Measurements from ENCODE around the gene CAMTA1. TPM values are rescaled to one million over a fixed set of nuclear protein-coding genes. Genes with fewer than 3 reads are reported as not detected.
A peak's percentile ranks its signal among the peaks of the same experiment; 100 is the strongest.

Gene CAMTA1
- total RNA-seq, 1 donor from 2014 or later: 47.9 TPM

DNA sequence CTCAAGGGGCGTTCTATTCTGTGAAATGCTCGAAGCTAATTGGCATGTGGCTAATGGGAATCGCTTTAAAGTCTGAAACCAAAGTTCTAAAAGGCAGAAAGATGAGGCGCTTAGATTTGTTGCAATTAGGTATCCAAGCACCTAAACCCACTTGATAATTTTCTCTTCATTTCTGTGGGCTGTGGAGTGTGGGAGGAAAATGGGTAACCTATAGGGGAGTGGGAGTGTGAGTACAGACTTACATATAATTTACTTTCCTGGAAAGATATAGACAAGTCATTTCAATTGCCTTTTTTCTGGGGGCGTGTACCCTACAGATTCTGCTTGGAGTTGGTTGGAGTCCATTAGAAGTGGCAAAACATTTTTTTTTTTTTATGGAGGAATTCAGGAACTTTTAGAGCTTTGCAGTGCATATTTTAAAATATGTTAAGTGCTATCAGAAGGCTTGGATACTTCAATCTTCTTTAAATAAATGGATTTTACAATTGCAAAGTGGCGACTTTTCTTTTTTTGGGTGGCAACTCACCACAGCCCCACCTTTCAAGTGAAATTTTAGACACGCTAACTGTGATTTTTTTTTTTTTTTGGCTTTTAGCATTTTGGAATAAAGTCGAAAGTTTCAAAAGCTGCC lies 254.5 kb downstream of the CAMTA1 start:
- intact Hi-C loops (cut with DNase I): loop anchor here (10.0 kb wide), 1 partner anchor 605 kb away; no protein-coding TSS in a partner anchor
- H3K27ac ChIP-seq: no peak overlapping the region

DNA sequence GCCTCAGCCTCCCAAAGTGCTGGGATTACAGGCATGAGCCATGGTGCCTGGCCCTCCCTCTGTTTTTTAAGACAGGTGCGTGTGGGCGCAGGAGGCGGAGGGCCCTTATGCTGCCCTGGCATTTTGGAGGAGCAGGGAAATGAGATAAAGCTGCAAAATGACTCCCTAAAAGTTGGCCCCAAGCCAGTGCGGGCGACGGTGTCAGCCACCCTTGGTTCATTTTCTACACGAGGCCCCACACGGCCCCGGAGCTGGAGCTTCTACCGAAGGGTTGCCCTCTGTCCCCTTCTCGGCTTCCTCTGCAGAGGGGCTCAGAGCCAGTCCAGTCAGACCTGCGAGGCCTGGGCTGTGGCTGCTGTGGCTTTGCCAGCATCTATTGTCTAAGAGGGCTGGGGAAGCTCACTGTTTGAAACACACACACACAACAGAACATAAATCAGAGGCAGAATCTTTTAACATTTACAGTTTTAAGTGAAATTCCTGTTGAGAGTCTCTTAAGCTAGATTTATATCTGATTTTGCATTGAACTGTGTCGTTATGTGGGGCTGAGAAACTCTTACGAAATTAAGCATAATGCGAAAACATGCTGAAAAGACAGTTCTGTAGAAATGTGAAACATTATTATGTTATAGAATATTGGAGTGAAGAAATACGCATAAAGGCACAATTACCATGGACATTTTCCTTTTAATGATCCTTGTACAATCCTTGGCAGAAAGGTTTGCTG lies 255.9 kb downstream of the CAMTA1 start:
- TF ChIP-seq, protein P1, sequence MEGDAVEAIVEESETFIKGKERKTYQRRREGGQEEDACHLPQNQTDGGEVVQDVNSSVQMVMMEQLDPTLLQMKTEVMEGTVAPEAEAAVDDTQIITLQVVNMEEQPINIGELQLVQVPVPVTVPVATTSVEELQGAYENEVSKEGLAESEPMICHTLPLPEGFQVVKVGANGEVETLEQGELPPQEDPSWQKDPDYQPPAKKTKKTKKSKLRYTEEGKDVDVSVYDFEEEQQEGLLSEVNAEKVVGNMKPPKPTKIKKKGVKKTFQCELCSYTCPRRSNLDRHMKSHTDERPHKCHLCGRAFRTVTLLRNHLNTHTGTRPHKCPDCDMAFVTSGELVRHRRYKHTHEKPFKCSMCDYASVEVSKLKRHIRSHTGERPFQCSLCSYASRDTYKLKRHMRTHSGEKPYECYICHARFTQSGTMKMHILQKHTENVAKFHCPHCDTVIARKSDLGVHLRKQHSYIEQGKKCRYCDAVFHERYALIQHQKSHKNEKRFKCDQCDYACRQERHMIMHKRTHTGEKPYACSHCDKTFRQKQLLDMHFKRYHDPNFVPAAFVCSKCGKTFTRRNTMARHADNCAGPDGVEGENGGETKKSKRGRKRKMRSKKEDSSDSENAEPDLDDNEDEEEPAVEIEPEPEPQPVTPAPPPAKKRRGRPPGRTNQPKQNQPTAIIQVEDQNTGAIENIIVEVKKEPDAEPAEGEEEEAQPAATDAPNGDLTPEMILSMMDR (IDR thresholded peaks at IDR 0.05): no peak
- Histone ChIP-seq H3K4me1 (no peaks in the 10 kb centered on the region), H3K27ac (no peak overlapping the region), H3K4me3 (no peak overlapping the region), H3K36me3 (no peaks in the 10 kb centered on the region), H3K27me3 (ENCODE audit: low read depth) (peaks cover 33% of the 10 kb centered on the region), H3K9me3 (no peaks in the 10 kb centered on the region)
- ATAC-seq: no peak
- intact Hi-C loops (cut with DNase I): loop anchor here (10.0 kb wide), 1 partner anchor 604 kb away; no protein-coding TSS in a partner anchor
- no peak for DNase-seq

More for the DNA sequence above, 254.5 kb downstream of the CAMTA1 start:
- Histone ChIP-seq H3K4me1 (no peaks in the 10 kb centered on the region), H3K36me3 (no peaks in the 10 kb centered on the region), H3K9me3 (no peaks in the 10 kb centered on the region), H3K27me3 (ENCODE audit: low read depth) (peaks cover 33% of the 10 kb centered on the region), H3K4me3 (no peak overlapping the region)
- no peak for ATAC-seq
- TF ChIP-seq, protein P1 (IDR thresholded peaks at IDR 0.05): no peak
- DNase-seq: no peak

DNA sequence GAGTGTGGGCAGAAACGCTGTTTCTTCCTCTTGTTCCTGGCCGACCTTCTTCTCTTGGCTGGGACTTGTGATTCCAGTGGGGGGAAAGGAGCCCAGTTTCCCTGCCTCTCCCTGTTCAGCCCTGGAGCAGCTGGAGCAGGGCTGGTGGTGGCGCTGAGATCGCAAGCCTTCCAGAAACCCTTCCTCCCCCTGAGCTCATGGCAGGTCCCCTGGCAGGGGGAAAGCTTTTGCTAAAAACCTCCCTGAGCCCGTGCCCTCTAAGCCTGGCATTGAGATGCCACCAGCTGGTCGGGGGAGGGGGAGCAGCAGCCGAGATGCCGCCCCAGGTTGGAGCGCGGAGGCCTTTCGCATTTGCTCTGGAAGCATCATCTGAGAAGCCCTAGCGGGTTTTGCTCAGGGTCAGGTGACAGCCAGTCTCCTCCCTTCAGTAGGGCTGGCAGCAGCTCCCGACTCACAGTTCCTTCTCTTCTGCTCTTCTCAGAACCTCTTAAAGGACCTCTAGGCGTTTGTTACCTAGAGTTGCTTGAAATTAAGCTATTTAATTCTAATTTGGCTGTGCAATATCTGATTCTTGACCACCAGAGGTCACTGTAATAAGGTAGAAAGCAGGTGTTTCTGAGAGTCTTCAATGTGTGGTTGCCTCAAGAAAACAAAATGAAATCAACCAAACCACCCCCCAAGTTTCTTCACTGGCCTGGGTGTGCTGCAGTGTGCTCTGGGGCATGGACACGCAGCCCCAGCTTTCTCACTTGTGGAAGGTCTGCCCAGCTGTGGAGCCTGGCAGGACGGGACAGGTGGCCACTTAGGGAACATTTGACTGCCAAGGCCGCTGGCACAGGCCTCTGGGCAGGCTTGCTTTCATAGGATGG lies 257.3 kb downstream of the CAMTA1 start:
- H3K9me3 ChIP-seq: no peaks in the 10 kb centered on the region
- H3K27me3 ChIP-seq (ENCODE audit: low read depth): peaks cover 33% of the 10 kb centered on the region
- no peaks in the 10 kb centered on the region for H3K36me3 ChIP-seq
- H3K27ac ChIP-seq: no peak overlapping the region
- no peak overlapping the region for H3K4me3 ChIP-seq
- TF ChIP-seq, protein P1 (IDR thresholded peaks at IDR 0.05): peak; percentile 44
- no peaks in the 10 kb centered on the region for H3K4me1 ChIP-seq
- no peak for DNase-seq
- no peak for ATAC-seq
- intact Hi-C loops (cut with DNase I): loop anchor here (10.0 kb wide), 1 partner anchor 602 kb away; no protein-coding TSS in a partner anchor

DNA sequence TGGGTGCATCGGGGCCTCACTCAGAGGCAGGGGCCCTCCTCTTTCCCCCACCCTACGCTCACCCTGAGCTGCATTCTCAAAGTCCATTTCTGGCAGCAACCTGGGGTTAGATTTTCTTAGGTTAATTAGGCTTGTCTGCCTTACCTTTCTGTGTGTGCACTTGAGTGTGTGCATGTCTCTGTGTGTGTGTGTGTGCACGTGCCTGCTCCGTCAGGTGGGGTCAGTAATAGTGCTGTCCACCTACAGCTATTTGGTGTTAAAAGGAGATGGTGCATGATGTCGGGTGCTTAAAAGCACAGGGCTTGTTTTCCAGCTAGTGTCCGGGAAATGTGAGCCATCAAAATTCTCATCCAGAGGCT lies 257.9 kb downstream of the CAMTA1 start:
- H3K27me3 ChIP-seq (ENCODE audit: low read depth): peaks cover 33% of the 10 kb centered on the region
- H3K27ac ChIP-seq: no peak overlapping the region
- ATAC-seq: no peak
- H3K9me3 ChIP-seq: no peaks in the 10 kb centered on the region
- no peaks in the 10 kb centered on the region for H3K36me3 ChIP-seq
- TF ChIP-seq, protein P1 (IDR thresholded peaks at IDR 0.05): no peak
- intact Hi-C loops (cut with DNase I): loop anchor here (10.0 kb wide), 1 partner anchor 602 kb away; no protein-coding TSS in a partner anchor
- H3K4me1 ChIP-seq: no peaks in the 10 kb centered on the region
- H3K4me3 ChIP-seq: no peak overlapping the region
- no peak for DNase-seq

Measured in lower lobe of right lung (tissue), 2 donors.